ENCODE results near the gene TMEM145.

- TF ChIP-seq CTCF (IDR thresholded peaks at IDR 0.05) = no peak; the same call in 1 of the 2 replicates
- peak; percentile 85 to 92 for TF ChIP-seq REST (IDR thresholded peaks at IDR 0.05; ENCODE audit: insufficient read depth in 1 of 2, low read depth in 2 of 2, low read length in 1 of 2)
- TF ChIP-seq POLR2AphosphoS5 (IDR thresholded peaks at IDR 0.05; ENCODE audit: low read depth, low read length) = no peak
- TF ChIP-seq TCF7L2 (IDR thresholded peaks at IDR 0.05; ENCODE audit: low read depth, low read length) = no peak
Observed at GRCh38 chr19:42313096-42313839, at the start of gene TMEM145.

Measured in Panc1 (cell line).